RPMI8226 (cell line): ENCODE results near the gene GUSB.

Source experiments
- DNase-seq: peaks from one replicate; pipeline ENCODE4 v3.0.0-alpha.2; 2015

Gene GUSB

GRCh38 chr7:65926588-65926987 lies 55.4 kb downstream of the GUSB start:
- DNase-seq, result no peak

- DNase-seq, result no peak
These were observed 57.0 kb downstream of the GUSB start for GRCh38 chr7:65925040-65925439.

GRCh38 chr7:65924193-65924592 lies 57.8 kb downstream of the GUSB start:
- DNase-seq, result no peak

- no peak for DNase-seq
These were observed 58.7 kb downstream of the GUSB start for GRCh38 chr7:65923316-65923715.

DNA sequence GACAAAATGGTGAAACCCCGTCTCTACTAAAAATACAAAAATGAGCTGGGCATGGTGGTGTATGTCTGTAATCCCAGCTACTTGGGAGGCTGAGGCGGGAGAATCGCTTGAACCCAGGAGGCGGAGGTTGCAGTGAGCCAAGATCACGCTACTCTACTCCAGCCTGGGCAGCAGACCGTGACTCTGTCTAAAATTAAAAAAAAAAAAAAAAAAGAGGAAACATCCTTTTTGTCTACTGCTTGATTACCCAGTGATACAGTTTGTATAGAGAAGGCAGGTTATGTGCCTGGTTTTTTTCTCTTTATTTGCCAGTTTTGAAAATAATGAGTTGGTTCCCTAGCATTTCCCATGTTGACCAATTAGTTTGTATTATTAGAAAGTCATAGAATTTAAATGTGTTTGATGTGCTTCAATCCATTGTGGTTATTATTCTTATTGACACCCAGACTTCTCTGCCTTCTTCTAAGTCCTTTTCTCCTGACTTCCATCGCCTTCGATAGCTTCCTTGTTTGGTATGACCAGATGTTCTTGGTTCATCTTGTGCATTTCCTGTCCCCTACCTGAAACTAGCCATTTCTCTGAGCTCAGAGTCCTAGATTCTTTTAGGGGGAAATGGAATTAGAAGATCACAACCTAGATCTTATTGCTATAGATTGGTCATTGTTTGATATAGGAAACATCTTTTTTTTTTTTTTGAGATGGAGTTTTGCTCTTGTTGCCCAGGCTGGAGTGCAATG lies 65.9 kb downstream of the GUSB start:
- DNase-seq, result no peak

DNA sequence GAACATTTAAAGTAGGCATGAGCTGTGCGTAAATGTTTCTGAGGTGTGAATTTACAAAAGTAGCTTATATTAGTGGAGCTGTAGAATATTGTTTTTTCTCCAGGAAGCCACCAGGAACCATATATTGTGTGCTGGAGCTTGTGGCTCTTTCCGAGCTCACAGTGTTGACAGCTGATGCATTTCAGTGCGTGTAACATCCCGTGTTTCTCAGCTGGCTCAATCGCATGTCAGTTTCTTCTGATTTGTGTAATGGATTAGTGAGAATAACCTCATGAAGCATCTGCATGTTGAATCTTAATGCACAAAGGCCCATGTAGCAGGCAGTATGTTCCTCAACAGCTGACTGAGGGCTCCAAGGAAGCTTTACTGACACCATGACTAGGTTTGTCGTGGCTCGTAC lies 69.8 kb downstream of the GUSB start:
- DNase-seq, result no peak
